HG03439 (cell line): Measurements from ENCODE around the gene CDKL5.
"Not testable (repeated sequence)": the region's sequence is repeated elsewhere in the genome, so short reads cannot be mapped to it uniquely, and the experiment has no call there.

Source experiments
- ATAC-seq: cut with Tn5 transposase; IDR thresholded peaks from one replicate; pipeline ENCODE4 v1.9.1; 2021; ENCODE audit warnings: mild to moderate bottlenecking, moderate library complexity; ENCODE audit not compliant: unreplicated experiment

The CDKL5 gene

GRCh38 chrX:18425199-18426003 lies at the start of gene CDKL5:
TSS of gene CDKL5 (plus strand) at chrX:18425608. CDS start at chrX:18507097, 81,489 bp downstream.
- peak; percentile 96 for ATAC-seq

GRCh38 chrX:18377796-18378195 lies 47.6 kb upstream of the CDKL5 start:
- no peak for ATAC-seq

GRCh38 chrX:18389966-18390365 lies 35.4 kb upstream of the CDKL5 start:
- ATAC-seq: no peak

- ATAC-seq: no peak
These were observed 34.4 kb upstream of the CDKL5 start for GRCh38 chrX:18390941-18391538.

- no peak for ATAC-seq
These were observed 30.9 kb upstream of the CDKL5 start for GRCh38 chrX:18394477-18394876.

GRCh38 chrX:18401848-18402213 lies 23.6 kb upstream of the CDKL5 start:
- ATAC-seq: no peak

GRCh38 chrX:18406531-18407266 lies 18.7 kb upstream of the CDKL5 start:
- ATAC-seq: no peak

GRCh38 chrX:18410038-18410437 lies 15.4 kb upstream of the CDKL5 start:
- ATAC-seq: no peak

GRCh38 chrX:18415386-18415785 lies 10.0 kb upstream of the CDKL5 start:
- no peak for ATAC-seq

GRCh38 chrX:18422325-18422724 lies 3.1 kb upstream of the CDKL5 start:
- ATAC-seq: no peak

- ATAC-seq: no peak
These were observed 2.5 kb upstream of the CDKL5 start for GRCh38 chrX:18422886-18423285.

GRCh38 chrX:18424482-18425198 lies 768 bp upstream of the CDKL5 start:
- ATAC-seq: peak; percentile 6

GRCh38 chrX:18426004-18426320 lies 554 bp downstream of the CDKL5 start:
- ATAC-seq: peak; percentile 6

GRCh38 chrX:18428006-18428405 lies 2.6 kb downstream of the CDKL5 start:
- no peak for ATAC-seq

GRCh38 chrX:18433288-18433687 lies 7.9 kb downstream of the CDKL5 start:
- not testable (repeated sequence) for ATAC-seq

GRCh38 chrX:18434896-18435295 lies 9.5 kb downstream of the CDKL5 start:
- no peak for ATAC-seq

GRCh38 chrX:18436017-18436416 lies 10.6 kb downstream of the CDKL5 start:
- no peak for ATAC-seq

GRCh38 chrX:18440835-18441234 lies 15.4 kb downstream of the CDKL5 start:
- no peak for ATAC-seq

- ATAC-seq: no peak
These were observed 16.5 kb downstream of the CDKL5 start for GRCh38 chrX:18441780-18442367.

- ATAC-seq: no peak
These were observed 23.0 kb downstream of the CDKL5 start for GRCh38 chrX:18448416-18448815.

GRCh38 chrX:18449236-18449635 lies 23.8 kb downstream of the CDKL5 start:
- ATAC-seq: no peak
